GOT3 (cell line): ENCODE data around the gene CCDC191.

ENCODE experiments used
- DNase-seq: peaks from one replicate; lab custom pipeline; 2025; ENCODE audit warnings: mixed read lengths; lab: John Stamatoyannopoulos, UW

CCDC191 gene

GRCh38 chr3:113966172-113966571, 90.2 kb downstream of the CCDC191 start:
- DNase-seq, result no peak

DNA sequence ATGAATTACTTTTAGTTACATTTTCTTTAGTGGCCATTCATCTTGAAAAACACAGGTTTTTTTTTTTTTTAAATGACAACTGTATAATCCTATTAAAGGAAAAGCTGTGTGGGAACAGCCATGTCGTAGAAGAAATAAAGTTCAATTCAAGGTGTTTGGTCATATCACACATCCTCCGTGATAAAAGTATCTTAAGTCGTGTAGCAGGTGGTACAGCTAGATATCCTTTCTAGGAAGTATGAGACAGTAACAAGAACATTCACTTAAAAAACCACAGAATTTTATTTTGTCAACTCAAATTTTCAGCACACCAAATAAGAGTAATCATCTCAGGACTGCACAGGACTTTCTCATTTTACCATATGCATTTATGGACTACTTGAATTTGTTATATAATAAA, 92.4 kb downstream of the CCDC191 start:
- DNase-seq, result no peak

DNA sequence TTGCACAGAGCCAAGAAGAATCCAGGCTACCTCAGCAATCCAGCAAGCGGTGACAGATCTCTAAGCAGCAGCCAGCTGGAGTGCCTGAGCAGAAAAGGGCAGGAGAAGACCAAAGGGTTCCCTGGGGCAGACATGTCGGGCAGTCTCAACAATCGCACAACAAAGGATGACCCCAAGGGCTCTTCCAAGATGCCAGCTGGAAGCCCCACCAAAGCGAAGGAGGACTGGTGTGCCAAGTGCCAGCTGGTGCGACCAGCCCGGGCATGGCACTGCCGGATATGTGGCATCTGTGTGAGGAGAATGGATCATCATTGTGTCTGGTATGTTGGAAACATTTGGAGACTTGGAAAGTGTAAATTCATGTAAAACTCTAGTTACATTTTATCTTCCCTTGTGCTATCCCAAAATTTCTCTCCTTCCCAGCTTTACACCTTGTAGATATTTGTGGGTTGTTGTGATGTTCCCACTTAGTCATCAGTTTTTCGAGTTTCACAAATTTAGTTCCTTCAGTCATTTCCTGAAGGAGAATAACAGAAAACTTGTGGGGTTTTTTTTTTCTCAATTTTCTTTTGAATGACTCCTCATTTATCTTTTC, 102.1 kb downstream of the CCDC191 start:
- DNase-seq, result no peak

- DNase-seq, result no peak
Observed at GRCh38 chr3:113953677-113954076, 102.6 kb downstream of the CCDC191 start.

DNA sequence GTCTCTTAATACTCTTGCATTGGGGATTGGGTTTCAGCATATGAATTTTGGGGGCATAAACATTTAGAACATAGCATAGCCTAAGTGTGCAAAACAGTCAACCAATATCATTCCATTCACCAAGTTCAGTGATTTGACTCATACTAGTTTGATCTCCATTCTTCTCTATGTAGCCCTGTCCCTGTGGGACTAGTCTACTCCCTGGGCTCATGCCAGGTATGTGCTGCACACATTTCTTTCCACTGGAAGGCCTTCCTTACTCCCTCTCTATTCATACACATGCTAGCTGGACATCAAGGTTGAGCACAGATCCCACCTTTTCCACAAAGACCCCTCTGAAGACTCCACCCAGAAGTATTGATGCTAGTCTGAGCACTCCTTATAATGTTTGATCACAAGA, 103.4 kb downstream of the CCDC191 start:
- DNase-seq, result no peak

DNA sequence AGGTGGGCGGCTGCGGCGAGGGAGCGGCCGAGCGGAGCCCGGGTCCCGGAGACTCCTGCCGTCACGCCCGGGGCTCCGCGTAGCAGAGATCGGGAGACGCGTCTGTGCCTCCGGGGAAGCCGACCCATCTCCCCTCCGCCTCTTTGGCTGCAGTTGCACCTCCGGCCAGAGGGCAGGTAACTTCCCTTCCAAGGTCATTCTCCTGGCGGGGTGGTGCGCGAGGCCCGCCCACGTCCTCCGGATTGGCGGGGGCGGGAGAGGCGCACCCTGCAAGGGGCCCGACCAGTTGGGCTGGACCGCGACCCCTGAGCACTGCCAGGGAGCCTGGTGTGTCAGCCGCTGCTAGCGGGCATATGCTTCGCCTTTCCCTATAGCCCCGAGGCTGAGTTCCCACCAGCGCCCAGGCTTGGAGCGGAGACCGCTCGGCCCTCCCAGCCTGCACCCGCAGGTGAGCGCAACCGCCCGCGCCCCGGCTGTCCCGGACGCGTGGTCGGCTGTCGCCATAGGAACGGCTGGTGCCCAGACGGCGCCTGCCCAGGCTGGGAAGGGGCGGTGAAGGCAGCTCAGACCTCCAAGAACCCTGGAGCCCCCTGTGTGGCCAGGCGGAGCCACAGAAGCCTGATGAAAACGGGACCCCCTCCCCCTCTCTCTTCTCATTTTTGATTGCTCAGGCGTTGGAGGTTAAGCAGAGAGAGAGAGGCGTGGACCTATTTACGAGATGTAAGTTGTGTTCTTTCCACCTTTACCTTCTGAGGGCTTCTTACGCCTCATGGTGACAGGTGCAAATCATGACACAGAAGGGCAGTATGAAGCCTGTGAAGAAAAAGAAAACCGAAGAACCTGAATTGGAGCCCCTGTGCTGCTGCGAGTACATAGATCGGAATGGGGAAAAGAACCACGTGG, 108.1 kb downstream of the CCDC191 start:
- no peak for DNase-seq

- DNase-seq, result peak; percentile 12
Observed at GRCh38 chr3:113947372-113948014, 108.8 kb downstream of the CCDC191 start, which contains the start of gene ZDHHC23. ZDHHC23 (plus strand) TSS chr3:113948013; CDS start chr3:113948803, 790 bp downstream.

- no peak for DNase-seq
Observed at GRCh38 chr3:113946831-113947230, 109.5 kb downstream of the CCDC191 start.

GRCh38 chr3:113927556-113927955, 128.8 kb downstream of the CCDC191 start:
- DNase-seq, result no peak

DNA sequence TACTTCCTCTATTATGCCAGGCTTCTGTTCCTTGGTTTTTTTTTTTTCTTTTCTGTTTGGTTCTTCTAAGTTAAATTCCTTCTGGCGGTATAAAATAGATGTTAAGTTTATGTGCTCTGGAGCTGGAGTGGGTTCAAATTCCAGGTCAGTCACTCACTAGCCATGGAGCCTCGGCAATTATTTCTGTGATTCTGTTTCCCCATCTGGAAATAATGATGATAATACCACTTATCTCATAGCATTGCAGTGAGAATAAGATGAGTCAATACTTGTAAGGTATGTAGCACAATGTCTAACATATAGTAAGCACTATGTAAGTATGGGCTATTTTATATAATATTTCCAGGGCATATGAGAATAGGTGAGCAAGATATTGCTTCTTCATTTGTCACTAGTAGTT, 141.7 kb downstream of the CCDC191 start:
- no peak for DNase-seq
